K562 (cell line): ENCODE data around the gene TMEM19. TPM values are rescaled to one million over a fixed set of nuclear protein-coding genes. Genes with fewer than 3 reads are reported as not detected.
A peak's percentile ranks its signal among the peaks of the same experiment; 100 is the strongest.

Experiments
- DEAF1 ChIP-seq: fragments of 450-650 bp; formaldehyde crosslinking; IDR thresholded peaks from 2 replicates; pipeline ENCODE4 v1.4.0; 2020; ENCODE audit warnings: mild to moderate bottlenecking, moderate library complexity
- IFI16 ChIP-seq: fragments of 250-450 bp; sonication (Bioruptor Pico); IDR thresholded peaks from 2 replicates; pipeline ENCODE4 v2.1.2; 2022; ENCODE audit warnings: mild to moderate bottlenecking, inconsistent platforms
- MAFF ChIP-seq: IDR thresholded peaks from 2 replicates; pipeline ENCODE4 v1.6.1; 2012; ENCODE audit warnings: low read length, improper control_type of control experiment
- MAFK ChIP-seq: IDR thresholded peaks from 2 replicates; pipeline ENCODE4 v1.6.1; 2011; ENCODE audit warnings: low read length, improper control_type of control experiment
- MLLT1 ChIP-seq, 2 experiments: fragments of 450-650 bp; IDR thresholded peaks; 2 replicates each; pipeline ENCODE4 v1.6.1; 2016
- NCOA4 ChIP-seq: fragments of 450-650 bp; IDR thresholded peaks from 2 replicates; pipeline ENCODE4 v1.6.1; 2018; ENCODE audit warnings: mild to moderate bottlenecking; ENCODE audit not compliant: partially characterized antibody
- NR4A1 ChIP-seq, 2 experiments: fragments of 250-450 bp in 1 of 2; fragments of 450-650 bp in 1 of 2; sonication (Bioruptor Pico) in 1 of 2; IDR thresholded peaks; 2 replicates each; pipeline versions ENCODE4 v1.4.0 to v1.6.1; 2016 to 2020; ENCODE audit warnings: mild to moderate bottlenecking in 2 of 2, missing compliant biosample characterization in 1 of 2, missing genetic modification characterization in 1 of 2, moderate library complexity in 1 of 2
- NRF1 ChIP-seq, 2 experiments: fragments of 450-650 bp; IDR thresholded peaks in 1 of 2; conservative IDR thresholded peaks in 1 of 2; 2 replicates each; pipeline ENCODE4 v1.6.1; 2014; ENCODE audit warnings: mild to moderate bottlenecking in 2 of 2
- PRDM10 ChIP-seq: fragments of 450-650 bp; IDR thresholded peaks from 2 replicates; pipeline ENCODE4 v1.6.1; 2018; ENCODE audit not compliant: partially characterized antibody
- SRSF1 ChIP-seq: fragments of 200-400 bp; formaldehyde crosslinking; IDR thresholded peaks from 2 replicates; pipeline ENCODE4 v1.6.1; 2017; ENCODE audit warnings: mild to moderate bottlenecking, low read depth, low read length, moderate library complexity
- TBL1XR1 ChIP-seq, 2 experiments: IDR thresholded peaks; 2 replicates each; pipeline ENCODE4 v1.6.1; 2012; ENCODE audit warnings: improper control_type of control experiment in 2 of 2, low read length in 2 of 2, mild to moderate bottlenecking in 1 of 2
- YBX1 ChIP-seq: fragments of 450-650 bp; IDR thresholded peaks from 2 replicates; pipeline ENCODE4 v1.7.1; 2016; ENCODE audit warnings: mild to moderate bottlenecking
- ZBTB17 ChIP-seq: fragments of 450-650 bp; formaldehyde crosslinking; IDR thresholded peaks from 2 replicates; pipeline ENCODE4 v1.4.0; 2020; ENCODE audit warnings: mild to moderate bottlenecking
- ZBTB34 ChIP-seq: fragments of 250-450 bp; sonication (Bioruptor Pico); IDR thresholded peaks from 2 replicates; pipeline ENCODE4 v1.8.0; 2021; ENCODE audit warnings: mild to moderate bottlenecking, moderate library complexity
- ZEB2 ChIP-seq: fragments of 450-650 bp; IDR thresholded peaks from 2 replicates; pipeline ENCODE4 v1.6.1; 2016
- ZNF140 ChIP-seq: fragments of 250-450 bp; sonication (Bioruptor Pico); IDR thresholded peaks from 2 replicates; pipeline ENCODE4 v1.8.0; 2021; ENCODE audit warnings: moderate library complexity, mild to moderate bottlenecking, inconsistent platforms
- ZNF764 ChIP-seq: fragments of 250-450 bp; sonication (Bioruptor Pico); IDR thresholded peaks from 2 replicates; pipeline ENCODE4 v1.4.0; 2020; ENCODE audit warnings: low read depth, mild to moderate bottlenecking, moderate library complexity
- polyA plus RNA-seq, 8 experiments: library from polyadenylated mRNA; depleted of rRNA in 4 of 8; stranded (reverse) in 5 of 8; unstranded in 3 of 8; fragments of >200 nt; fragmentation: Nextera tagmentation in 2 of 8; fragmentation: Illumina TruSeq in 1 of 8; extraction: Ambion mirVana in 2 of 8; extraction: Trizol in 1 of 8; gene quantifications; 2 replicates each; pipeline versions ENCODE4 v1.2.1 to v1.2.3, GENCODE V29; 2011 to 2014; ENCODE audit warnings: inconsistent platforms in 1 of 8, missing spikeins in 1 of 8
- total RNA-seq, 7 experiments: library from RNA; depleted of rRNA in 6 of 7; stranded (reverse); fragments of >200 nt in 6 of 7; fragmentation: Illumina TruSeq in 2 of 7; extraction: Trizol in 2 of 7; gene quantifications; 2 replicates each; pipeline versions ENCODE4 v1.2.1 to v1.2.3, GENCODE V29; 2011 to 2021; ENCODE audit warnings: low replicate concordance in 1 of 7

Gene TMEM19
- total and polyA plus RNA-seq, 9 of the 15 experiments (the other 6 are each of a cell fraction or from before 2014, with no cell fraction given), result 8.2 to 24.2 (median 17.2) TPM

- TF ChIP-seq DEAF1 (CRISPR knock-in tag) (no peak), TBL1XR1 (IDR thresholded peaks at IDR 0.05; ENCODE audit: low read length in 2 of 2) (peak in 1 of 2 experiments; percentile 73; a peak in 2 of 4 replicates), MAFF (no peak), MLLT1 (IDR thresholded peaks at IDR 0.05) (no peak), ZNF764 (CRISPR knock-in tag) (no peak), NCOA4 (no peak), YBX1 (no peak), NRF1 (conservative IDR thresholded peaks at IDR 0.05 in 1 of 2, IDR thresholded peaks at IDR 0.05 in 1 of 2) (no peak), ZBTB17 (CRISPR knock-in tag) (no peak), ZNF140 (no peak), SRSF1 (no peak), ZEB2 (peak; percentile 76; the same call in 1 of the 2 replicates), MAFK (no peak), ZBTB34 (CRISPR knock-in tag) (no peak), NR4A1 (CRISPR knock-in tag; IDR thresholded peaks at IDR 0.05) (no peak), NR4A1 (tag; IDR thresholded peaks at IDR 0.05) (peak; percentile 56; the same call in 1 of the 2 replicates), IFI16 (no peak), PRDM10 (peak; percentile 47)
These were observed 67.0 kb downstream of the TMEM19 start (continued) for GRCh38 chr12:71752891-71753290.
